ENCODE measurements around the gene RBP3.

Gene RBP3

GRCh38 chr10:47321521-47322195 is 26.5 kb upstream of the RBP3 start:
- no peak overlapping the region for H2AFZ ChIP-seq (ENCODE audit: low read depth, low read length)
- TF ChIP-seq CTCF (IDR thresholded peaks at IDR 0.05; ENCODE audit: borderline replicate concordance, extremely low read depth, low read length, poor library complexity, severe bottlenecking) = no peak
- TF ChIP-seq EZH2 (IDR thresholded peaks at IDR 0.05; ENCODE audit: borderline replicate concordance, low read depth, low read length, severe bottlenecking) = no peak
- no peaks in the 10 kb centered on the region for H3K9me3 ChIP-seq (ENCODE audit: insufficient read depth, low read length, severe bottlenecking)
- H4K20me1 ChIP-seq (ENCODE audit: insufficient read depth, low read length) = no peaks in the 10 kb centered on the region
- no peak overlapping the region for H3K4me3 ChIP-seq (ENCODE audit: low read depth in 1 of 2, low read length in 2 of 2)
- H3K9ac ChIP-seq (ENCODE audit: low read depth, low read length) = no peak overlapping the region
- H3K4me1 ChIP-seq (ENCODE audit: insufficient read depth, low read length) = no peaks in the 10 kb centered on the region
- no peak overlapping the region for H3K27ac ChIP-seq (ENCODE audit: low read length)
- no peaks in the 10 kb centered on the region for H3K36me3 ChIP-seq (ENCODE audit: insufficient read depth, low read length)
- no peaks in the 10 kb centered on the region for H3K79me2 ChIP-seq (ENCODE audit: insufficient read depth, low read length)
- DNase-seq = no peak
- H3K4me2 ChIP-seq (ENCODE audit: insufficient read depth, low read length) = no peak overlapping the region
- ATAC-seq (ENCODE audit: insufficient read depth, low read depth) = no peak
- peaks cover 3% of the 10 kb centered on the region for H3K27me3 ChIP-seq (ENCODE audit: insufficient read depth, low read length, poor library complexity)

DNA sequence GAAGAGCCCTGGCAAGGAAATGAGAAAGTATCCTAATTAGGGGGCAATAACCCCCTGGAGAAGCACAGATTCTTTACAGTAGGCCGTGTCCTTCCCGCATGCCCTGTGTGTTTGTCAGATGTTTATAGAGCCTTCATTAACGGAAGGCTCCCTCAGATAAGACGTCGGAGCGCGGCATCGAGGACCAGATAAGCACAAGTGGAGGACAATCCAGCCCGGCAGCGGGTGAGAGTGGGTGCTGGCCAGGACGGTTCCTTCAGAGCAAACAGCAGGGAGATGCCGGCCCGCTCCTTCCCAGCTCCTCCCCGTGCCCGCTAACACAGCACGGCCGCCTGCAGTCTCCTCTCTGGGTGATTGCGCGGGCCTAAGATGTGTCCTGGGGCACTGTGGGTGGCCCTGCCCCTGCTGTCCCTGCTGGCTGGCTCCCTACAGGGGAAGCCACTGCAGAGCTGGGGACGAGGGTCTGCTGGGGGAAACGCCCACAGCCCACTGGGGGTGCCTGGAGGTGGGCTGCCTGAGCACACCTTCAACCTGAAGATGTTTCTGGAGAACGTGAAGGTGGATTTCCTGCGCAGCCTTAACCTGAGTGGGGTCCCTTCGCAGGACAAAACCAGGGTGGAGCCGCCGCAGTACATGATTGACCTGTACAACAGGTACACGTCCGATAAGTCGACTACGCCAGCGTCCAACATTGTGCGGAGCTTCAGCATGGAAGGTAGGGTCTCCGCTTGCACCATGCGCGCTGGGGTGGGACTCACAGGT is 25.7 kb upstream of the RBP3 start, which contains the start of gene GDF2:
TSS of gene GDF2 (plus strand) at position 155 of the 762 bp plus-strand sequence. CDS start at position 370, 215 bp downstream.
- H3K9ac ChIP-seq (ENCODE audit: low read depth, low read length) = no peak within 1 kb of the TSS
- ATAC-seq (ENCODE audit: insufficient read depth, low read depth) (no peak), DNase-seq (no peak)
- H3K36me3 ChIP-seq (ENCODE audit: insufficient read depth, low read length) = no peaks in the 10 kb centered on the region
- no peaks in the 10 kb centered on the region for H3K4me1 ChIP-seq (ENCODE audit: insufficient read depth, low read length)
- H3K79me2 ChIP-seq (ENCODE audit: insufficient read depth, low read length) = no peaks in the 10 kb centered on the region
- H4K20me1 ChIP-seq (ENCODE audit: insufficient read depth, low read length) = no peaks in the 10 kb centered on the region
- no peak within 1 kb of the TSS for H2AFZ ChIP-seq (ENCODE audit: low read depth, low read length)
- H3K27ac ChIP-seq (ENCODE audit: low read length) = no peak within 1 kb of the TSS
- H3K9me3 ChIP-seq (ENCODE audit: insufficient read depth, low read length, severe bottlenecking) = no peaks in the 10 kb centered on the region
- H3K4me3 ChIP-seq (ENCODE audit: low read depth in 1 of 2, low read length in 2 of 2) = no peak within 1 kb of the TSS
- TF ChIP-seq CTCF (IDR thresholded peaks at IDR 0.05; ENCODE audit: borderline replicate concordance, extremely low read depth, low read length, poor library complexity, severe bottlenecking) (no peak), EZH2 (IDR thresholded peaks at IDR 0.05; ENCODE audit: borderline replicate concordance, low read depth, low read length, severe bottlenecking) (no peak)
- H3K27me3 ChIP-seq (ENCODE audit: insufficient read depth, low read length, poor library complexity) = peaks cover 3% of the 10 kb centered on the region
- H3K4me2 ChIP-seq (ENCODE audit: insufficient read depth, low read length) = no peak within 1 kb of the TSS

GRCh38 chr10:47323087-47323486 is 25.1 kb upstream of the RBP3 start:
- Histone ChIP-seq H3K4me1 (ENCODE audit: insufficient read depth, low read length) (no peaks in the 10 kb centered on the region), H4K20me1 (ENCODE audit: insufficient read depth, low read length) (no peaks in the 10 kb centered on the region), H2AFZ (ENCODE audit: low read depth, low read length) (no peak overlapping the region), H3K9me3 (ENCODE audit: insufficient read depth, low read length, severe bottlenecking) (no peaks in the 10 kb centered on the region), H3K9ac (ENCODE audit: low read depth, low read length) (no peak overlapping the region), H3K4me3 (ENCODE audit: low read depth in 1 of 2, low read length in 2 of 2) (no peak overlapping the region), H3K4me2 (ENCODE audit: insufficient read depth, low read length) (no peak overlapping the region), H3K79me2 (ENCODE audit: insufficient read depth, low read length) (no peaks in the 10 kb centered on the region), H3K27ac (ENCODE audit: low read length) (no peak overlapping the region), H3K36me3 (ENCODE audit: insufficient read depth, low read length) (no peaks in the 10 kb centered on the region), H3K27me3 (ENCODE audit: insufficient read depth, low read length, poor library complexity) (peaks cover 3% of the 10 kb centered on the region)
- no peak for TF ChIP-seq CTCF (IDR thresholded peaks at IDR 0.05; ENCODE audit: borderline replicate concordance, extremely low read depth, low read length, poor library complexity, severe bottlenecking)
- TF ChIP-seq EZH2 (IDR thresholded peaks at IDR 0.05; ENCODE audit: borderline replicate concordance, low read depth, low read length, severe bottlenecking) = no peak
- DNase-seq (no peak), ATAC-seq (ENCODE audit: insufficient read depth, low read depth) (no peak)

Measured in DND-41 (cell line).